GM18502 (cell line): ENCODE data around the gene ZSWIM4.
"Not testable (repeated sequence)": the region's sequence is repeated elsewhere in the genome, so short reads cannot be mapped to it uniquely, and the experiment has no call there.

Experiments used
- ATAC-seq: cut with Tn5 transposase; IDR thresholded peaks from one replicate; pipeline ENCODE4 v1.9.1; 2021; ENCODE audit warnings: mild to moderate bottlenecking; ENCODE audit not compliant: unreplicated experiment, poor library complexity

Gene ZSWIM4

DNA sequence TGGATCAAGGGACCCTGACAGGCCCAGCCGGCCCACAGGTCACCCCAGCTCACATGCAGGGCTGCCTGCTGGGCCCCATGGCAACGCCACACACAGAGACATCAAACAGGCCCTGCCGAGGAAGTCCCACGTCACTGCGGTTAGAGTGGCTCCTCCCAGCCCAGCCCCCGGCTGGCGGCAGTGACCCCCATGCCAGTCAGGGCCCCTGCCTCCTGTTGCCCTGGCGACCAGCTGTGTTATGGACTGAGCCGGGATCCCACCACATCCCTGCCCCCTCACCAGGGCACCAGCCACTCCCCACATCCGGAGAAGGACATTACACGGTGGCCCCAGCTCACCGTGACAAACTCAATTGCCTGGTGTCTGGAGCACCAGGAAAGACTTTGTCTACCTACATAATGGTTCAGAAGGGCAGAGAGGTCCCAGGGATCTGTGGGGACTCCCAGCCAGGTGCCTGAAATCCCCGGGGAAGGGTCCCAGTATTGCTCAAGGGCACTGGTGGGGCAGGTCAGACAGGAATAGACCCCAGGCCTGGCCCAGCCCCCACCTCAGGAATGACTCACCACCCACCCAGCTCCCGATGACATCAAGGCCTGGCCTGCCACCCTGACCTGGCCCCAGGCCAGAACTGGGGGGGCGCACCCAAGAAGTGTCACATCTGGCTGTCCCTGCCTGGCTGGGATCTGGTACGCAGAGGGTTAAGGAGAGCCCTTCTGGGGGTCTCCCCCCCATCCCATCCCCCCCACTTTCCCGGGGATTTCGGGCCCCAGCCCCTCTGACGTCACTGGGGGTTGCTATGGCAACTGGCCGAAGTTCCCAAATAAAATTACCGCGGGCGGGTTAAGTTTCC lies 51.5 kb downstream of the ZSWIM4 start:
- ATAC-seq, result peak; percentile 62

DNA sequence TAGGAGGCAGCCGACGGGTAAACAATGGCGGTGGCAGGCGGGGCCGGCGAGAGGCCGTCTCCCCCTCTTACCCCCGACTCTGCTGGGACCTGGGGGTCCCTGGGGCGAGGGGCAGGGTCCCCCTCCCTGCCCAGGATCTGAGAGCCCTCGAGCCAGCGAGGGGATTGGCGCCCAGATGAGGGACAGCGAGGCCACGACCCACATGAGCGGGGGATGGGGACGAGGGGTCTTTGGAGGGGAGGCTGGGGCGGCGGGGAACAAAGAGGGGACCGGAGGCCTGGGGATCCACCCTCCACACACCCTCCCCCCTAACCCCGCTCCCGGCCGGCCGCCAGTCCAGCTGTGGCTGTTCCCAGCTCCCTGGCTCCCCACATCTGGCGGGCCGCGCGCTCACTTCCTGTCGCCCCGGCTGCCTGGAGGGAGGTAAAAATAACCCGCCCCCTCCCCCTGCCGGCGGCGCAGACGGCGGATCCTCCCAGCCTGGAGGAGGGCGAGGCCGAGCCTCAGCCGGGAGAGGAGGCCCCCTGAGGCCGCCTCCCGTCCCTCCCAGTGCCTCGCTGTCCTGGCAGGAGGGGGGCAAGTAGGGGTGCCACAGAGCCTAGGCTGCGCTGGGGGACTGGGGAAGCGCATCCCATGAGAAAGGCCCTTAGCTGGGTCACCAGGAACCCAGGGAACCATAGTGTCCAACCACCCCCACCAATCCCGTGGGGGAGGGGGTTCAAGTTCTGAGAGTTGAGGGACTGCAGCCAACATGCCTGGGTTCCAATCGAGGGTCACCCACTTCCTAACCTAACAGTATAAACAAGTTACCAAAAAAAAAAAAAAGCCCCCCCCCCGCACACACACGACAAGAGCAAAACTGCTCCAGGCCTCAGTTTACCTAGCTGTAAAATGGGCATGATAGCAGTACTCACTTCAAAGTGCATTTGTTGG lies 52.4 kb downstream of the ZSWIM4 start:
- peak; percentile 26 for ATAC-seq

DNA sequence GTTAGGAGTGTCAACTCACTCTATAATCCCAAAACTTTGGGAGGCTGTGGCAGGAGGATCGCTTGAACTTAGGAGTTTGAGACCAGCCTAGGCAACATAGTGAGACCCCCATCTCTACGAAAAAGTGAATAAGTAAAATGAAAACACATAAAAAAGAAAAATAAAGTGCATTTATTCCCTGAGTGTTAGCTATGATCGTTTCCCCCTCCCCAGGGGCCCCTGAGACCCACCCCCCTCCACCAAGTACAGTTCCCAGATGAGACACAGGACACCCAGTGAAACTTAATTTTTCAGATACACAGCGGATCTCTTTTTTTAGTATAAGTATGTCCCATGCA lies 53.1 kb downstream of the ZSWIM4 start:
- no peak for ATAC-seq

DNA sequence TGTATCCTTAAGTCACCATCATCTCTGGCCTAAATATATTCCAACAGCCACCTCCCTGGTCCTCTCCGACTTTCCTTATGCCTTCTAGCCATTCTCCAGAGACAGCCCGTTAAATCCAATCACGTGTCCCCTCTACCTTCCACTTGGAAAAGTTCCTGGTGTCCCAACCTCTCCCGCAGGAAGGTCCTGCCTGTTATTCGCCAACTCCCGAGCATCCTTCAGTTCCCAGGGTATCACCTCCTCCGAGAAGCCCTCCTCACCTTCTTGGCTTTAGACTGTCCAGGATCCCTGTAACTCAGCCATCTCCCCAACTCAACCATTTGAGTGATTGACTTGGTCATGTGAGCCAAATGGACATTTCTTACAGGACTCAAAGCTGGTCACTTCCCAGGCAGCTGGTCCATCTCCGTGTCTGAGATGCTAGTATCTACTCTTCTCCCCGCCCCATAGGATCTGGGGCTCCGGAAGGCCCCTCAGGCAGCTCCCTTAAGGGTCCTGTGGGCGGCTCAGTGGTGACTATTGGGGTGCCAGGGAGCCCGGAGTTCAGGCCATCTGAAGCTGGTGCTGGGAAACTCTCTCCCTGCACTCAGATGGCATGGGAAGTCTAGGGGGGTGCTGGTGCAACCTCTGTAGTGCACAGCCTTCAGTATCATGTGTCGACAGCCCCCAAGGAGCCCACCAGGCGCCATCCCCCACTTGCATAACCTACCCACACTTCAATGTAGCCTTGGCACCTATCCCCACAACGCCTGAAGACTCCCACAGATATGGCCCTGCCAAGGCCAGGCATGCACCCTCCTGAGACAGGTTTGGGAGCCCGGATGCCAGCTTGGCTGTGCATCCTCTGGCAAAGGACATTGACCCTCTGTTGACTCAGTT lies 53.8 kb downstream of the ZSWIM4 start:
- no peak for ATAC-seq

DNA sequence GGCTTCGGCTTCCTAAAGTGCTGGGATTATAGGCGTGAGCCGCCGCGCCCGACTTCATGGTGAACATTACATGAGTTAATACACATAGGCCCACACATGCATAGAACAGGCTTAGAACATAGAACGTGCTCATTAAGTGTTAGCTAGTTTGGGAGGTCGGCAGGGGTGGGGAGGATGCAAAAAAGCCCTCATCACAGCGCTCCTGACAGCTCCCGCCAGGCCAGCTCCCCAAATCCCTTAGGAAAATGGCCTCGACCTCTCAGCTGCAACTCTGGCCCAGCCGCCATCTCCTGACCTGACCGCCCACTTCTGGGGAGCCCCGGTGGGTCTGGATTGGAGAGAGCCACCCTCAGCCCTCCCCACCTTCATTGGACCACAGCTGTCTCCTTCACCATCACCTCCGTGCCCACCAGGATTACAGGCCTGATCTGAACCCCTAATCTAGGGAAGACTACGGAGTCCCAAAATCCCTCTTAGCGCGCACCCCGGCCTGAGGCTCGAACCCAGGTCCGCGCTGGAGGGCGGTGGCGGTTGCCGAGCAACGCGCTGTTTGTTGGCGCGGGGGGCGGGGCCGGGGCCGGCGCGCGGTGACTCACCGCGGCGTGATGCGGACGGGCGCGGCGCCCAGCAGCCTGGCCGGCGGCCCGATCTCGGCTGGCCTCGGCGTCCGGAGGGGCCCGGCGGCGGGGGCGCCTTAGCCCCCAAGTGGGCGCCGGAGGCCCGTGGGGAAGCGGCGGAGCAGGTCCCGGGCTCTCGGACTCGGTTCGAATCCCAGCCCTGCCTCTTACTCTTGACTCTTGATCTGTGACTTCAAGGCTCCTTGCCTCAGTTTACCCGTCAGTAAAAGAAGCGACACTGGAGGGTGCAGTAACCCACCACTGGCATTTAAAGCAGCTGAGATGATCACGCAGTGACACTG lies 55.0 kb downstream of the ZSWIM4 start:
- no peak for ATAC-seq

DNA sequence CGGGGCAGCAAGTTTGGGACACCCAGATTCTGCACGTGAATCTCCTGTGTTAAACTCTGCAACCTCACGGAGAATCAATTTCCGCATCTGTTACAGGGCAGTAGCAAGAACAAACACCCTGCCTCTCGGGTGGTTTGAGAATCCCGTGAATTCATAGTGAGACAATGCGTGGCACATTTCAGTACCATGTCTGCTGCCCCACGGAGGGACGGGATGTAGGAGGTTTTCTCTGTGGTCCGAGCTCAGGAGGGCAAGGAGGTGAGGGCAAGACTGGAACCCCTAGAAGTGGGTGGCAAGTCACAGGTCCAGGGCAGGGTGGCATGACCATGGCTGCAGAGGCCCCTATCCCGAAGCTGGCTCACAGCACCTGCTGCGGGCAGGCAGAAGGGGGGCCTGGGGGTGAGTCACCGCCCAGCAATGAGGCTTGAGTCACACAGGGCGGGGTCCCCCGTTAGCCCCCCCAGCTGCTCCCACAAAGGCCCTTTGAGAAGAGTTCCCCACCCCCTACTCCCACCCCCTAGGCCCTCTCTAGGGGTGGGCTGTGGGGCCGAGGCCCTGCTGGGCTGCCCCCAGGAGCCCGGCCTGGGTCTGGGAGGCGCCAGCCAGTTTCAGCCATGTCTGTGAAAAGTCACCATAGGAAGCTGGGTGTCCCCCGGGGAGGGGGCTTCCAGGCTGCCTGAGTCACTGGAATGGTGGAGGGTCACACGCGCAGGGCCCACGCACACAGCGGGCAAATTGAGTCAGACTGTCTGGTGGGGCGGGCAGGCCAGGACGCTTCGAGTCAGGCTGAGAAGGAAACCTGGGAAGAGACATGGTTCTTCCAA lies 55.9 kb downstream of the ZSWIM4 start:
- ATAC-seq, result no peak

DNA sequence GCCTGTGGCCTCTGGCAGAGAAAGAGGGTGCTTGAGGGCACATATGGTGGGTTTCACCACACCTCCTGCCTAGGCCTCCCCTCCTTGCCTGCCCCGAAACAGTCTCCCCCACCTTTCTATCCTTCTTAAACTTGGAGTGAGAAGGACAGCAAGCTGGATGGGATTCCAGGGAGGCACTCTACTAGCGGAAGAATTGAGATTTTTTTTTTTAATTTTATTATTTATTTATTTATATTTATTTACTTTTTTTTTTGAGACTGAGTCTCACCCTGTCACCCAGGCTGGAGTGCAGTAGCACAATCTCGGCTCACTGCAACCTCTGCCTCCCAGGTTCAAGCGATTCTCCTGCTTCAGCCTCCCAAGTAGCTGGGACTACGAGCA lies 56.5 kb downstream of the ZSWIM4 start:
- not testable (repeated sequence) for ATAC-seq

DNA sequence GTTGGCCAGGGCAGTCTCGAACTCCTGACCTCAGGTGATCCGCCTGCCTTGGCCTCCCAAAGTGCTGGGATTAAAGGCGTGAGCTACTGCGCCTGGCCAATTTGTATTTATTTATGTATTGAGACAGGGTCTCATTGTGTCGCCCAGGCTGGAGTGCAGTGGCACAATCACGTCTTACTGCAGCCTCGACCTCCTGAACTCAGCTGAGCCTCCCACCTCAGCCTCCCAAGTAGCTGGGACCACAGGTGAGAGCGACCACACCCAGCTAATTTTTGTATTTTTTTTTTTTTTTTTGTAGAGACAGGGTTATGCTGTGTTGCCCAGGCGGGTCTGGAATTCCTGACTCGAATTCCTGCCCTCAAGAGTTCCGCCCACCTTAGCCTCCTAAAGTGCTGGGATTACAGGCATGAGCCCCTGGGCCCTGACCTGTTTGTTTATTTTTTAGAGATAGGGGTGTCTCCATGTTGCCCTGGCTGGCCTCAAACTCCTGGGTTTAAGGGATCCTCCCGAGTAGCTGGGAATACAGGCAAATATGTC lies 57.0 kb downstream of the ZSWIM4 start:
- ATAC-seq, result not testable (repeated sequence)

DNA sequence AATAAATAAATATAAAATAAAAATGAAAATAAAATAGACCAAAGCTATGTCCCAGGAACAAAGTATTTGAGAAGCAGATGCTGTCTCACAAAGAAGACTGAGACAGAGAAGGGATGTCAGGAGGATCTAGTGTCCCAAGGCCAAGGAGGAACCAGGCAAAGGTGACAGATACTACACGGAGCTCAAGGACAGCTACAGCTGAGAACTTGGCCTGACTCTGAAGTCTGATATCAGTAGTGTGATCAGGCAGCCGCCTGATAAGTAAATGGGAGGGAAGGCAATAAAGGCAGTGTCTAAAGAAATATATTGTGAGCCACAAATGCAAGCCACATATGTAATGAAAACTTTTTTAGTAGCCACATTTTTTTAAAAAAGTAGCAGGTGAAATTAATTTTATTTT lies 61.3 kb downstream of the ZSWIM4 start:
- no peak for ATAC-seq

DNA sequence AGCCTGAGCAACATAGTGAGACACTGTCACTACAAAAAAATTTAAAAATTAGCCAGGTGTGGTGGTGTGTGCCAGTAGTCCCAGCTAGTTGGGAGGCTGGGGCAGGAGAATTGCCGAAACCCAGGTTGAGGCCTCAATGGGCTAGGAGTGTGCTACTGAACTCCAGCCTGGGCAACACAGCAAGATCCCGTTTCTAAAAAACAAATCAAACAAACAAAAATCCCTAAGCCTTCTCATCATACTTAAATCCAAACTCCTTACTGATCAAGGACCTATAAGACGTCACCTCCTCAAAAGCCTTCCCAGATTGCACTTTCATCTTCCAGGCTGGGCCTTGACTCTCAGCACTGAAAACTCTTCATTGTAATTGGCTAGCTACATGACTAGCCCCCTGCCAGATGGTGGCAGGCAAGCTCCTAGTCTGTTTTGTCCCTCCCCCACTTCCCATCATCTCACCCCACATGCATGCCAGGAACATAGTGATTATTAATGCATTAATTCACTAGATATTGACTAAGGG lies 64.2 kb downstream of the ZSWIM4 start:
- no peak for ATAC-seq

DNA sequence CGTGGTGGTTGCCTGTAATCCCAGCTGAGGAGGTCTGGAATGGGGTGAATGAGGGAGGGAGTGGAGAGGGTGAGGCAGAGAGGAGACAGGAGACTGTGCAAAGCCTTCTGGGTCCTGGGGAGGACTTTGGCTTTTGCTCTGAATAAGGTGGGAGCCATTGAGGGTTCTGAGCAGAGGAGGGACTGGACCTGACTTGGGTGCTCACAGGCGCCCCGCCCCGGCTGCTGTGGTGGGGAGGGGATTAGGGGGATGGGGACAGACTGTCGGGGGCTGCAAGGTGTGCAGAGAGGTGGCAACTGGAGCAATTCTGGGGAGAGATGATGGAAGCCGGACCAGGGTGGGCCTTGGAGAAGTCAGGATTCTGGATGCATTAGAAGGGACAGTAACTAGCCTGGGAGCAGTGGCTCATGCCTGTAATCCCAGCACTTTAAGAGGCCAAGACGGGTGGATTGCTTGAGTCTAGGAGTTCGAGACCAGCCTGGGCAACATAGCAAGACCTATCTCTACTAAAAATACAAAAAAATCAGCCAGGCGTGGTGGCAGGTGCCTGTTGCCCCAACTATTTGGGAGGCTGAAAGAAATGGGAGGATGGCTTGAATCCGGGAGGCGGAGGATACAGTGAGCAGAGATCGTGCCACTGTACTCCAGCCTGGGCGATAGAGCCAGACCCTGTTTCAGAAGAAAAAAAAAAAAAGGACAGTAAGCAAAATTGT lies 65.6 kb downstream of the ZSWIM4 start:
- ATAC-seq, result no peak

DNA sequence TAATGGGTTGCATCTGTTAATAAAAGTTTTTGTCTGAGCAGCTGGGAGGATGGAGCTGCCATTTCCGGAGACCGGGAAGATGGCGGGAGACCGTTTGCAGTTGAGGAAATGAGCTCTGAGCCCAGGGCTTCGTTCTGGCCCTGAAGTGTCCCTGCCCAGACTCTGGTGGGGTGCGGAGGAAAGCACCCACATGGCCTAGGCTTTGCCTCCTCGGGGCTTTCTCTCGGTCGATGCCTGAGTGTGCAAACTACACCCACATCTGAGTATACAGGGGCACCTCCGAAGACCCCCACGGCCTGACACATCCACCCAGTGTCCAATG lies 66.1 kb downstream of the ZSWIM4 start:
- peak; percentile 27 for ATAC-seq

DNA sequence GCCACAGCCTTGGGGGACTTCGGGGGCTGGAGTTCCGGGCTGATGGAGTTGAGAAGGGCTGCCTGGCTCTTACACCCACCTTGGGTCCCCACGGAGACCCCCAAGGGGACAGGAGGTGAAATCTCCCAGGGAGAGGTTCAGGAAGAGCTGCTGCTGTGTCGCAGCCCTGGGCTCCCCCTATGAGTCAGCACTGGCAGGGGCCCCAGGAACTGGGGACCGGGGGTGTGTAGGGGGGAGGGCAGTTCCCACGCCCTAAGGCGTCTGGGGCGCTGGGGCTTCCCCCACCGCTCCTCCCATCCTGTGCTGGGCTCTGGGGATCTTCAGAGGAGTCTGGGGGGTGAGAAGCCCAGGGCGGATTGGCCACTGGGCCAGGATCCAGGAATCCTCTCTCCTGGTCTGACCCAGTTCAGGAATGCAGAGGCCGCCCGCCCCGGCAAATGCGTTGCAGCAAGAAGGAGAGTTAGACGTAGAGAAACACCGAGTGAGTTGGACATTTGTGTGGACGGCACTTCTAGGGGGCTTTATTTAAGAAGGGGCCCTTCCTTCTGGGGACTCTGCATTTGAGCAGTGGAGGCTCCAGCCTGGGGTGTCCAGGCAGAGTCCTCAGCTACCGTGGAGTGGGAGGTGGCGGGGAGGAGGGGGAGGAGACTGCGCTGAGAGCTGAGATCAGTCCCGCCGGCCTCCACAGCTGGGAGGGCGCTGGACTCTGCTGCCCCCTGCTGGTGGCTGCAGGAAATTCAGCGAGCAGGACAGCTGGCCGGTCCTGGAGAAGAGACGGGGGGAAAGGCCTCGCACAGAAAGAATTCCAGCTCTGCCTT lies 66.7 kb downstream of the ZSWIM4 start:
- peak; percentile 71 for ATAC-seq

DNA sequence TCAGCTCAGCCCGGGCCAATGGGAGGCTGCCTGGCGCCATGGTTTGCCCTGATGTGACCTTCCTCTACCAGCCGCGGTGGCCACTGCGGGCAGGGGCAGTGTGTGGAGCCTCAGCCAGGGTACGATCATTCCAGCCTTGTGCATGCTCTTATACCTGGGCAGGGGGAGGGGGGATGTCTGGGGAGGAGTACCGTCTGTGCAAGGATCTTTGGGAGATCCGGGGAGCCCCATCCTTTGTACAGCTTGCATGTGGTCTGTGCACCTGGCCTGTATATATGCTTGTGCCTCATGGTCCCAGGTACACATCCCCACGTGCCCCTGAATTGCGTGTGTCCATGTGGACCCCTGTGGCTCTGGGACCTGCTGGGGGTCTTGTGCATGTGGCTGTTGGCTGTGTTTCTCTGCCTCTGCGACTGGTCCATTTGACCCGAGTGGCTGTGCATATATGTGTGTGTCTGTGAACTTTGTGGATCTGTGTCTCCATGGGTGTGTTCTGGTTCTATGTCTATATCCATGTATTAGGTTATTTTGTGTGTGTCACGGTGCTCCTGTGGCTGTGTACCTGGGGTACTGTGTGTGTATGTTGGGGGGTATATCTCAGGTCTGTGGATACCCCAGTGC lies 68.9 kb downstream of the ZSWIM4 start:
- no peak for ATAC-seq

DNA sequence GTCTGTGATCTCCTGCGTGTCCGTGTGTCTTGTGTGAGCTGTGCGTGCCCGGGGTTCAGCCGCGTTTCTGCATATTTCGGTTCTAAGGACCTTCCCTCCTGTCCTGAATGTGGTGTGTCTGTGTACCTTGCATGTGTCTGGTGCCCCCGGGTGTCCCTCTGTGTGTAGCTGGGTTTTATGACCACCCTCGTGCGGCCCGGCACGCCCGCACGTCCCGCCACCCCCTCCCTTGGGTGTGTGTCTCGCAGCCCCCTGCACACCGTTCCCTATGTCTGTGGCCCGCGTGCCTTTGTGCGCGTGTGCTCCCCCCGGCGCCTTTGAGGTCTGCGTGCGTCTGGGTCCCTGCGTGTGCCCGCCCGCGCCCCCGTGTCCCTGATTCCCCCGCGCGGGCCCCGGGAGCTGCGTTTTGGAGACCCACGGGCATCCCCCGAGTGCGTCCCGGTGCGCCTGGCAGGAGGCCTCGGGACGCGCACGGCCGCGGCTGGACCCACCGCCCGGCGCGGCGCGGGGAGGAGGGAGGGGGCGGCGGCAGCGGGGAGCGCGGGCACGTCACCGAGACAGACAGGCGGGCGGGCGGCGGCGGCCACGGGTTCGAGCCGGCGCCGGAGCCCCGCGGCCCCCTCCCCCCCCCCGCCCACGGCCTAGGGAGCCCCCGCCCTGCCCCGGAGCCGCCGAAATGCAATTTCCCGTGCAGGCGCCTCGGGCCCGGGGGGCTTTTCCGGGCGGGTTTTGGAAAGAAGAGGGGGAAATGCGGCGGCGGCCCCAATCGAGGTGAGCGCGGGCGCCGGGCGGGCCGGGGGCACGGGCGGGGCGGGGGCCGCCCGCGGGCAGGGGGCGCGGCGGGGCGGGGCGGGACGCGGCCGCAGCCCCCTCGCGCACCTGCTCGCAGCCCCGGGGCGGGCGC lies 69.7 kb downstream of the ZSWIM4 start:
- no peak for ATAC-seq
